Panc1 (cell line): ENCODE data around the gene AKT1.

Experiments used
- CTCF ChIP-seq: fragments of 450-650 bp; IDR thresholded peaks from 2 replicates; pipeline ENCODE4 v1.5.1; 2017; ENCODE audit warnings: mild to moderate bottlenecking
- SIN3A ChIP-seq: IDR thresholded peaks from 2 replicates; pipeline ENCODE4 v1.6.1; 2012; ENCODE audit warnings: low read depth, mild to moderate bottlenecking, low read length, moderate library complexity, borderline replicate concordance; ENCODE audit not compliant: insufficient read depth

DNA sequence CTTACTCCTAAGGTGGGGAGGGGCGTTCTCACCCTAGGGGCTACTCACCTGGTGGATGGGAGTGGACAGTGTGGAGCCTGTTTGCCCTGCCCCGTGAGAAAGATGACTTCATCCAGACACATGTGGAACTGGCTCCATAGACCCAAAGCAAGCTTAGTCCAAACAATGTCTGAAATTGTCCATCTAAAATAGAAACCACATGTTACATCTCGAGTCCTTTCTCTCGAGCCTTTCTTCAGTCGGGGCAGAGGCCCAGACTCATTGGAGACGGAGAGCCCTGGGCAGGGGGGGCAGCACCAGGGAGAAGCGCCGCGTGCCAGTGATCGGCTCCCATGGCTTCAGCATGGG lies 38.3 kb downstream of the AKT1 start:
- no peak for TF ChIP-seq CTCF
- no peak for TF ChIP-seq SIN3A
